Spleen (tissue), 11 donors: ENCODE results near the gene SULT1C3. TPM values are rescaled to one million over a fixed set of nuclear protein-coding genes. Genes with fewer than 3 reads are reported as not detected.

Source experiments
- DNase-seq: peaks from one replicate; pipeline ENCODE4 v3.0.0-alpha.2; 2020
- H3K27ac ChIP-seq, 8 donors: fragments of 200-600 bp; sonication (generic) in 7 of 8; 1 replicate in 4 of 8; 2 replicates in 4 of 8; pipeline versions ENCODE4 v1.5.0 to v1.8.0; 2016 to 2021; ENCODE audit warnings: inconsistent platforms in 4 of 8, mild to moderate bottlenecking in 4 of 8, moderate library complexity in 1 of 8
- H3K27me3 ChIP-seq, 7 donors: fragments of 200-600 bp; sonication (generic) in 6 of 7; replicated peaks in 1 of 7; 1 replicate in 4 of 7; 2 replicates in 3 of 7; pipeline versions ENCODE4 v1.5.0 to v1.8.0; 2016 to 2021; ENCODE audit warnings: inconsistent platforms in 3 of 7, mild to moderate bottlenecking in 1 of 7
- H3K36me3 ChIP-seq, 6 donors: fragments of 200-600 bp; sonication (generic) in 5 of 6; 1 replicate in 4 of 6; 2 replicates in 2 of 6; pipeline versions ENCODE4 v1.5.0 to v1.8.0; 2016 to 2021; ENCODE audit warnings: inconsistent platforms in 2 of 6
- H3K4me1 ChIP-seq, 6 donors: fragments of 200-600 bp; sonication (generic) in 5 of 6; 1 replicate in 3 of 6; 2 replicates in 3 of 6; pipeline versions ENCODE4 v1.5.0 to v1.8.0; 2016 to 2021; ENCODE audit warnings: inconsistent platforms in 3 of 6
- H3K4me3 ChIP-seq, 8 donors: fragments of 200-600 bp; sonication (generic) in 7 of 8; 1 replicate in 4 of 8; 2 replicates in 4 of 8; pipeline versions ENCODE4 v1.5.0 to v1.8.0; 2016 to 2021; ENCODE audit warnings: inconsistent platforms in 4 of 8, mild to moderate bottlenecking in 4 of 8, moderate library complexity in 2 of 8
- H3K9me3 ChIP-seq, 8 donors: fragments of 200-600 bp; sonication (generic) in 7 of 8; 1 replicate in 4 of 8; 2 replicates in 4 of 8; pipeline versions ENCODE4 v1.5.0 to v1.8.0; 2016 to 2021; ENCODE audit warnings: inconsistent platforms in 4 of 8
- POLR2A ChIP-seq, 3 donors: fragments of 450-650 bp; IDR thresholded peaks; one replicate each; pipeline ENCODE4 v1.5.1; 2017; ENCODE audit warnings: antibody characterized with exemption in 3 of 3, mild to moderate bottlenecking in 1 of 3
- POLR2AphosphoS5 ChIP-seq, 3 donors: sonication (generic); formaldehyde crosslinking; IDR thresholded peaks; one replicate each; pipeline ENCODE4 v1.5.1; 2017; ENCODE audit warnings: antibody characterized with exemption in 3 of 3
- WGBS, 5 donors: extraction: QIAGEN DNeasy Blood & Tissue Kit in 3 of 5; methylation state at CpG; one replicate each; pipeline versions ENCODE4 v1.1.5 to v1.1.7; 2013 to 2018; 5-methylcytosine and 5-hydroxymethylcytosine counted together
- intact Hi-C: fragments of 100-400 bp; cut with DNase I; formaldehyde crosslinking; loops from one replicate; pipeline ENCODE4 v1.15.0; 2023; ENCODE audit warnings: low total_unique reads
- polyA plus RNA-seq, 3 donors: library from polyadenylated mRNA; stranded (reverse); fragments of 200-250 nt; gene quantifications; one replicate each; pipeline ENCODE4 v1.2.1, GENCODE V29; 2013
- total RNA-seq, 7 donors: library from RNA; depleted of rRNA in 3 of 7; stranded (reverse); fragments of >200 nt in 3 of 7; fragmentation: NEBNext Ultra II Directional in 4 of 7; extraction: Animal tissue kit (Norgen Biotek cat#: 25700) in 4 of 7; gene quantifications; one replicate each; pipeline versions ENCODE4 v1.1.0 to v1.2.1, GENCODE V29; 2016 to 2021
- TF ChIP-seq, protein P1 (sequence below), 11 experiments: fragments of 200-600 bp in 7 of 11; fragments of 450-650 bp in 4 of 11; sonication (generic) in 4 of 11; IDR thresholded peaks in 8 of 11; conservative IDR thresholded peaks in 3 of 11; 1 replicate in 7 of 11; 2 replicates in 4 of 11; pipeline versions ENCODE4 v1.4.0 to v1.8.0; 2016 to 2021; ENCODE audit warnings: antibody characterized with exemption in 11 of 11, inconsistent platforms in 4 of 11, mild to moderate bottlenecking in 1 of 11
- donor health status: healthy with polysubstance abuse.
- donor health status: DM: no; HTN: no; CAD: no; lungs with moderate emphysema.
- donor health status: DM: no; HTN: no; CAD: no.
- donor health status: Bipolar disorder and iron deficiency.
- donor health status: healthy.
- donor health status: DM: no; HTN: no; CAD: no.
- donor health status: DM: yes; HTN: yes; CAD: no.

The SULT1C3 gene
- total and polyA plus RNA-seq, 10 donors, result not detected

GRCh38 chr2:108236676-108237335 is 3.0 kb upstream of the SULT1C3 start:
- no peak for TF ChIP-seq POLR2A (IDR thresholded peaks at IDR 0.05)
- no peak for TF ChIP-seq POLR2AphosphoS5 (IDR thresholded peaks at IDR 0.05)
- TF ChIP-seq, protein P1, sequence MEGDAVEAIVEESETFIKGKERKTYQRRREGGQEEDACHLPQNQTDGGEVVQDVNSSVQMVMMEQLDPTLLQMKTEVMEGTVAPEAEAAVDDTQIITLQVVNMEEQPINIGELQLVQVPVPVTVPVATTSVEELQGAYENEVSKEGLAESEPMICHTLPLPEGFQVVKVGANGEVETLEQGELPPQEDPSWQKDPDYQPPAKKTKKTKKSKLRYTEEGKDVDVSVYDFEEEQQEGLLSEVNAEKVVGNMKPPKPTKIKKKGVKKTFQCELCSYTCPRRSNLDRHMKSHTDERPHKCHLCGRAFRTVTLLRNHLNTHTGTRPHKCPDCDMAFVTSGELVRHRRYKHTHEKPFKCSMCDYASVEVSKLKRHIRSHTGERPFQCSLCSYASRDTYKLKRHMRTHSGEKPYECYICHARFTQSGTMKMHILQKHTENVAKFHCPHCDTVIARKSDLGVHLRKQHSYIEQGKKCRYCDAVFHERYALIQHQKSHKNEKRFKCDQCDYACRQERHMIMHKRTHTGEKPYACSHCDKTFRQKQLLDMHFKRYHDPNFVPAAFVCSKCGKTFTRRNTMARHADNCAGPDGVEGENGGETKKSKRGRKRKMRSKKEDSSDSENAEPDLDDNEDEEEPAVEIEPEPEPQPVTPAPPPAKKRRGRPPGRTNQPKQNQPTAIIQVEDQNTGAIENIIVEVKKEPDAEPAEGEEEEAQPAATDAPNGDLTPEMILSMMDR (IDR thresholded peaks at IDR 0.05 in 8 of 11, conservative IDR thresholded peaks at IDR 0.05 in 3 of 11), result no peak
- DNase-seq, result no peak
- H3K4me3 ChIP-seq, result no peak overlapping the region
- H3K9me3 ChIP-seq, result peaks cover 0 to 35% (median 25%) of the 10 kb centered on the region in 8 donors
- H3K4me1 ChIP-seq, result no peaks in the 10 kb centered on the region
- 85 to 93% (median 91%) methylated on average over 6 of the region's 6 CpGs for WGBS, 5 donors
- no peak overlapping the region for H3K27ac ChIP-seq
- intact Hi-C loops, result no loop called here
- H3K27me3 ChIP-seq, result no peaks in the 10 kb centered on the region
- no peaks in the 10 kb centered on the region for H3K36me3 ChIP-seq

GRCh38 chr2:108240966-108241365 is 1.2 kb downstream of the SULT1C3 start:
- no peak for DNase-seq
- intact Hi-C loops, result no loop called here
- TF ChIP-seq, protein P1 (IDR thresholded peaks at IDR 0.05 in 8 of 11, conservative IDR thresholded peaks at IDR 0.05 in 3 of 11), result no peak
- TF ChIP-seq POLR2A (IDR thresholded peaks at IDR 0.05), result no peak
- no peak for TF ChIP-seq POLR2AphosphoS5 (IDR thresholded peaks at IDR 0.05)

GRCh38 chr2:108243566-108243965 is 3.8 kb downstream of the SULT1C3 start:
- WGBS, 5 donors, result 82 to 91% (median 84%) methylated on average over 1 of the region's 1 CpG
- DNase-seq, result no peak
- peaks cover 0 to 16% (median 13%) of the 10 kb centered on the region in 8 donors for H3K9me3 ChIP-seq
- TF ChIP-seq POLR2AphosphoS5 (IDR thresholded peaks at IDR 0.05) (no peak), POLR2A (IDR thresholded peaks at IDR 0.05) (no peak)
- TF ChIP-seq, protein P1 (IDR thresholded peaks at IDR 0.05 in 8 of 11, conservative IDR thresholded peaks at IDR 0.05 in 3 of 11), result no peak
- H3K27me3 ChIP-seq, result peaks cover 0 to 3% (median 0%) of the 10 kb centered on the region in 7 donors
- intact Hi-C loops, result no loop called here
- H3K36me3 ChIP-seq, result no peaks in the 10 kb centered on the region
- H3K27ac ChIP-seq, result no peak overlapping the region
- H3K4me3 ChIP-seq, result no peak overlapping the region
- no peaks in the 10 kb centered on the region for H3K4me1 ChIP-seq

More at GRCh38 chr2:108240966-108241365, 1.2 kb downstream of the SULT1C3 start:
- H3K9me3 ChIP-seq, result peaks cover 0 to 38% (median 33%) of the 10 kb centered on the region in 8 donors
- no peak overlapping the region for H3K4me3 ChIP-seq
- H3K27me3 ChIP-seq, result no peaks in the 10 kb centered on the region
- no peaks in the 10 kb centered on the region for H3K4me1 ChIP-seq
- 85 to 96% (median 94%) methylated on average over 5 of the region's 5 CpGs for WGBS, 5 donors
- H3K27ac ChIP-seq, result no peak overlapping the region
- H3K36me3 ChIP-seq, result no peaks in the 10 kb centered on the region

GRCh38 chr2:108244667-108245414 is 5.1 kb downstream of the SULT1C3 start:
- intact Hi-C loops, result no loop called here
- H3K27ac ChIP-seq, result no peak overlapping the region
- 74 to 90% (median 84%) methylated on average over 2 of the region's 2 CpGs for WGBS, 5 donors
- no peaks in the 10 kb centered on the region for H3K36me3 ChIP-seq
- DNase-seq, result no peak
- no peak overlapping the region for H3K4me3 ChIP-seq
- H3K4me1 ChIP-seq, result no peaks in the 10 kb centered on the region
- peaks cover 0 to 3% (median 0%) of the 10 kb centered on the region in 7 donors for H3K27me3 ChIP-seq
- peaks cover 0 to 16% (median 12%) of the 10 kb centered on the region in 8 donors for H3K9me3 ChIP-seq
- TF ChIP-seq POLR2A (IDR thresholded peaks at IDR 0.05), result no peak
- TF ChIP-seq, protein P1 (IDR thresholded peaks at IDR 0.05 in 8 of 11, conservative IDR thresholded peaks at IDR 0.05 in 3 of 11), result no peak
- TF ChIP-seq POLR2AphosphoS5 (IDR thresholded peaks at IDR 0.05), result no peak
